Panc1 (cell line): ENCODE measurements around the gene TAS2R38. TPM values are rescaled to one million over a fixed set of nuclear protein-coding genes. Genes with fewer than 3 reads are reported as not detected.

Experiments used
- ATAC-seq: fragments of 200-7000 bp; cut with Tn5 transposase; 2 replicates; pipeline ENCODE4 v1.9.1; 2020; ENCODE audit warnings: mild to moderate bottlenecking, moderate library complexity
- BruUV-seq: library from RNA; stranded (reverse); fragments of 400-500 nt; replicated peaks from 2 replicates; lab custom pipeline; 2021; lab: Mats Ljungman, UMichigan
- CTCF ChIA-PET: fragments of 300-600 bp; sonication (Branson Sonifier 250); formaldehyde crosslinking; loops from one replicate; lab custom pipeline; 2022; ENCODE audit warnings: antibody characterized with exemption; lab: Charles Lee
- POLR2A ChIA-PET: fragments of 300-600 bp; sonication (Branson Sonifier 250); formaldehyde crosslinking; loops from one replicate; lab custom pipeline; 2022; ENCODE audit warnings: antibody characterized with exemption; lab: Charles Lee
- DNase-seq: peaks from one replicate; pipeline ENCODE4 v3.0.0-alpha.2; 2010; ENCODE audit warnings: low read depth, low spot score
- H3K27ac ChIP-seq: 2 replicates; pipeline ENCODE4 v1.5.1; 2011; ENCODE audit warnings: mild to moderate bottlenecking, low read length, inconsistent platforms
- H3K27me3 ChIP-seq: fragments of 200-500 bp; sonication (Bioruptor generic); 2 replicates; pipeline ENCODE4 v1.6.0; 2014; ENCODE audit warnings: low read length, inconsistent platforms; ENCODE audit not compliant: control insufficient read depth, insufficient read depth
- H3K36me3 ChIP-seq: fragments of 200-500 bp; sonication (Bioruptor generic); 2 replicates; pipeline ENCODE4 v1.5.1; 2014; ENCODE audit warnings: inconsistent platforms, mild to moderate bottlenecking, low read length, moderate library complexity; ENCODE audit not compliant: control insufficient read depth, insufficient read depth
- H3K4me1 ChIP-seq: 2 replicates; pipeline ENCODE4 v1.5.1; 2011; ENCODE audit warnings: inconsistent platforms, mild to moderate bottlenecking, low read length, moderate library complexity; ENCODE audit not compliant: control insufficient read depth, insufficient read depth
- H3K4me3 ChIP-seq, 2 experiments: 2 replicates each; pipeline ENCODE4 v1.5.1; 2011 to 2012; ENCODE audit warnings: low read depth in 2 of 2, low read length in 2 of 2, mild to moderate bottlenecking in 2 of 2, inconsistent platforms in 1 of 2, moderate library complexity in 1 of 2
- H3K9me3 ChIP-seq: fragments of 200-500 bp; sonication (Bioruptor generic); 2 replicates; pipeline ENCODE4 v1.5.1; 2014; ENCODE audit warnings: low read depth, mild to moderate bottlenecking, inconsistent platforms, low read length, moderate library complexity; ENCODE audit not compliant: control insufficient read depth, insufficient read depth
- POLR2AphosphoS5 ChIP-seq: IDR thresholded peaks from 2 replicates; pipeline ENCODE4 v1.6.1; 2012; ENCODE audit warnings: mild to moderate bottlenecking, low read depth, low read length, moderate library complexity
- SIN3A ChIP-seq: IDR thresholded peaks from 2 replicates; pipeline ENCODE4 v1.6.1; 2012; ENCODE audit warnings: low read depth, mild to moderate bottlenecking, low read length, moderate library complexity, borderline replicate concordance; ENCODE audit not compliant: insufficient read depth
- TCF7L2 ChIP-seq: IDR thresholded peaks from 2 replicates; pipeline ENCODE4 v1.6.1; 2011; ENCODE audit warnings: mild to moderate bottlenecking, low read depth, low read length, inconsistent platforms
- in situ Hi-C: cut with HindIII; loops from 2 replicates; pipeline ENCODE4 v1.10.0; 2016; ENCODE audit warnings: low sequenced_read_pairs, low pct_unique_long_range_greater_than_20kb
- intact Hi-C: fragments of 100-400 bp; cut with micrococcal nuclease; formaldehyde crosslinking; loops from one replicate; pipeline ENCODE4 v1.10.0; 2022; ENCODE audit not compliant: unreplicated experiment
- total RNA-seq: library from RNA; stranded (reverse); gene quantifications from one replicate; pipeline ENCODE4 v1.2.1, GENCODE V29; 2021; ENCODE audit not compliant: unreplicated experiment
- TF ChIP-seq, protein P1 (sequence below), 2 experiments: IDR thresholded peaks; 2 replicates each; pipeline ENCODE4 v1.6.1; 2011 to 2012; ENCODE audit warnings: low read depth in 2 of 2, control low read depth in 1 of 2, low read length in 1 of 2, mild to moderate bottlenecking in 1 of 2, moderate library complexity in 1 of 2; ENCODE audit not compliant: insufficient read depth in 1 of 2
- TF ChIP-seq, protein P2 (sequence below): fragments of 450-650 bp; IDR thresholded peaks from 2 replicates; pipeline ENCODE4 v1.5.1; 2017; ENCODE audit warnings: mild to moderate bottlenecking

Gene TAS2R38
- total RNA-seq, 1 experiment from 2014 or later = not detected

DNA sequence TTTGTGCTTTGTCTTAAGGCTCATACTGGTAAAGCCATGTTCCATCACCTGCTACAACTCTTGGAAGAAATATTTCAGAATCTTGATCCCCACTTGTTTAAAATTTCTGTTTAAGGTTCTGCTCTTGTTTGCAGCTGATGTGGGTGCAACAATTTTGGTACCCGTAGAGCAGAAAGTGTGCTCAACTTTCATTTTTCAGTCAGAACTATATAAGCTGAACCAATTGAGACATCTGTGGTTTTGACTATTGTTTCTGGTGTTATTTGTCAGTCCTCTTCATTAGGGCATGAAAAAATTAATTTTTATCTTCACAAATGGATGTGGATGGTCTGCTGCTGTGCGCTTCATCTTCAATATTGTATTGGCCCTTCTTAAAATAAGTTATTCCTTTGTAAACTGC lies 33.0 kb upstream of the TAS2R38 start:
- DNase-seq = no peak
- no TSS peak for BruUV-seq
- TF ChIP-seq, protein P1, sequence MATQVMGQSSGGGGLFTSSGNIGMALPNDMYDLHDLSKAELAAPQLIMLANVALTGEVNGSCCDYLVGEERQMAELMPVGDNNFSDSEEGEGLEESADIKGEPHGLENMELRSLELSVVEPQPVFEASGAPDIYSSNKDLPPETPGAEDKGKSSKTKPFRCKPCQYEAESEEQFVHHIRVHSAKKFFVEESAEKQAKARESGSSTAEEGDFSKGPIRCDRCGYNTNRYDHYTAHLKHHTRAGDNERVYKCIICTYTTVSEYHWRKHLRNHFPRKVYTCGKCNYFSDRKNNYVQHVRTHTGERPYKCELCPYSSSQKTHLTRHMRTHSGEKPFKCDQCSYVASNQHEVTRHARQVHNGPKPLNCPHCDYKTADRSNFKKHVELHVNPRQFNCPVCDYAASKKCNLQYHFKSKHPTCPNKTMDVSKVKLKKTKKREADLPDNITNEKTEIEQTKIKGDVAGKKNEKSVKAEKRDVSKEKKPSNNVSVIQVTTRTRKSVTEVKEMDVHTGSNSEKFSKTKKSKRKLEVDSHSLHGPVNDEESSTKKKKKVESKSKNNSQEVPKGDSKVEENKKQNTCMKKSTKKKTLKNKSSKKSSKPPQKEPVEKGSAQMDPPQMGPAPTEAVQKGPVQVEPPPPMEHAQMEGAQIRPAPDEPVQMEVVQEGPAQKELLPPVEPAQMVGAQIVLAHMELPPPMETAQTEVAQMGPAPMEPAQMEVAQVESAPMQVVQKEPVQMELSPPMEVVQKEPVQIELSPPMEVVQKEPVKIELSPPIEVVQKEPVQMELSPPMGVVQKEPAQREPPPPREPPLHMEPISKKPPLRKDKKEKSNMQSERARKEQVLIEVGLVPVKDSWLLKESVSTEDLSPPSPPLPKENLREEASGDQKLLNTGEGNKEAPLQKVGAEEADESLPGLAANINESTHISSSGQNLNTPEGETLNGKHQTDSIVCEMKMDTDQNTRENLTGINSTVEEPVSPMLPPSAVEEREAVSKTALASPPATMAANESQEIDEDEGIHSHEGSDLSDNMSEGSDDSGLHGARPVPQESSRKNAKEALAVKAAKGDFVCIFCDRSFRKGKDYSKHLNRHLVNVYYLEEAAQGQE (IDR thresholded peaks at IDR 0.05; ENCODE audit: insufficient read depth in 1 of 2, low read depth in 2 of 2, low read length in 1 of 2) = no peak
- TF ChIP-seq POLR2AphosphoS5 (no peak), TCF7L2 (no peak), SIN3A (no peak)
- TF ChIP-seq, protein P2, sequence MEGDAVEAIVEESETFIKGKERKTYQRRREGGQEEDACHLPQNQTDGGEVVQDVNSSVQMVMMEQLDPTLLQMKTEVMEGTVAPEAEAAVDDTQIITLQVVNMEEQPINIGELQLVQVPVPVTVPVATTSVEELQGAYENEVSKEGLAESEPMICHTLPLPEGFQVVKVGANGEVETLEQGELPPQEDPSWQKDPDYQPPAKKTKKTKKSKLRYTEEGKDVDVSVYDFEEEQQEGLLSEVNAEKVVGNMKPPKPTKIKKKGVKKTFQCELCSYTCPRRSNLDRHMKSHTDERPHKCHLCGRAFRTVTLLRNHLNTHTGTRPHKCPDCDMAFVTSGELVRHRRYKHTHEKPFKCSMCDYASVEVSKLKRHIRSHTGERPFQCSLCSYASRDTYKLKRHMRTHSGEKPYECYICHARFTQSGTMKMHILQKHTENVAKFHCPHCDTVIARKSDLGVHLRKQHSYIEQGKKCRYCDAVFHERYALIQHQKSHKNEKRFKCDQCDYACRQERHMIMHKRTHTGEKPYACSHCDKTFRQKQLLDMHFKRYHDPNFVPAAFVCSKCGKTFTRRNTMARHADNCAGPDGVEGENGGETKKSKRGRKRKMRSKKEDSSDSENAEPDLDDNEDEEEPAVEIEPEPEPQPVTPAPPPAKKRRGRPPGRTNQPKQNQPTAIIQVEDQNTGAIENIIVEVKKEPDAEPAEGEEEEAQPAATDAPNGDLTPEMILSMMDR = no peak
- no peak for ATAC-seq
- in situ Hi-C loops (no loop called here), intact Hi-C loops (no loop called here)
- Histone ChIP-seq H3K27ac (no peak overlapping the region), H3K4me1 (no peaks in the 10 kb centered on the region), H3K36me3 (no peaks in the 10 kb centered on the region), H3K27me3 (no peaks in the 10 kb centered on the region), H3K9me3 (no peaks in the 10 kb centered on the region), H3K4me3 (no peak overlapping the region)
- ChIA-PET CTCF (no interaction called here), POLR2A (no interaction called here)

DNA sequence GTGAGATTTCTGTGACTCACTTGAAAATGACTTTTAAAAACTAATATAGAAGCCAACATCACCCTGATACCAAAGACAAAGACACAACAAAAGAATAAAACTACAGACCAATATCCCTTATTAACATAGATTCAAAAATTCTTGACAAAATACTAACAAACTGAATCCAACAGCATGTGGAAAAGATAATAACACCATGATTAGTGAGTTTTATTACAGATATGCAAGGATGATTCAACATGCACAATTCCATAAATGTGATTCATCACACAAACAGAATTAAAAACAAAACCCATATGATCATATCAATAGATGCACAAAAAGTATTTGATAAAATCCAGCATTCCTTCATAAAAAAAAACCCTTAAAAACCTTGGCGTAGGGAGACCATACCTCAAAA lies 28.6 kb upstream of the TAS2R38 start:
- no peak overlapping the region for H3K4me3 ChIP-seq
- in situ Hi-C loops = no loop called here
- POLR2A ChIA-PET = no interaction called here
- intact Hi-C loops = no loop called here
- CTCF ChIA-PET = no interaction called here
- no peak overlapping the region for H3K27ac ChIP-seq
- no peaks in the 10 kb centered on the region for H3K4me1 ChIP-seq
- no peaks in the 10 kb centered on the region for H3K9me3 ChIP-seq
- BruUV-seq = no TSS peak
- no peaks in the 10 kb centered on the region; the same call in 1 of the 2 replicates for H3K36me3 ChIP-seq
- DNase-seq = no peak
- TF ChIP-seq TCF7L2 = no peak
- TF ChIP-seq, protein P1 (IDR thresholded peaks at IDR 0.05; ENCODE audit: insufficient read depth in 1 of 2, low read depth in 2 of 2, low read length in 1 of 2) = no peak
- no peak for ATAC-seq
- no peaks in the 10 kb centered on the region for H3K27me3 ChIP-seq
